ENCODE results near the gene FEV.

Gene FEV

GRCh38 chr2:218992196-218992595 is 7.2 kb upstream of the FEV start:
- DNase-seq = no peak

GRCh38 chr2:218991674-218992168 is 6.7 kb upstream of the FEV start:
- no peak for DNase-seq

- DNase-seq = no peak
These were observed 5.6 kb upstream of the FEV start for GRCh38 chr2:218990612-218991011.

GRCh38 chr2:218990052-218990451 is 5.1 kb upstream of the FEV start:
- no peak for DNase-seq

- no peak for DNase-seq
These were observed 3.7 kb upstream of the FEV start for GRCh38 chr2:218988650-218989049.

GRCh38 chr2:218988164-218988563 is 3.2 kb upstream of the FEV start:
- DNase-seq = no peak

GRCh38 chr2:218986148-218986761 is 1.3 kb upstream of the FEV start:
- no peak for DNase-seq

GRCh38 chr2:218985325-218986091 is 524 bp upstream of the FEV start:
- DNase-seq = no peak

GRCh38 chr2:218984239-218985020 is 554 bp downstream of the FEV start:
- DNase-seq = no peak

- no peak for DNase-seq
These were observed 1.1 kb downstream of the FEV start for GRCh38 chr2:218983934-218984238.

- no peak for DNase-seq
These were observed 1.6 kb downstream of the FEV start for GRCh38 chr2:218983263-218983933.

- DNase-seq = no peak
These were observed 2.3 kb downstream of the FEV start for GRCh38 chr2:218982586-218983262.

GRCh38 chr2:218981881-218982585 is 3.0 kb downstream of the FEV start:
- peak; percentile 58 for DNase-seq

- DNase-seq = no peak
These were observed 3.5 kb downstream of the FEV start for GRCh38 chr2:218981390-218981880.

GRCh38 chr2:218980735-218981389 is 4.1 kb downstream of the FEV start:
- DNase-seq = no peak

GRCh38 chr2:218979846-218980734 is 4.9 kb downstream of the FEV start:
- peak; percentile 92 for DNase-seq

GRCh38 chr2:218975060-218975777 is 9.8 kb downstream of the FEV start:
- DNase-seq = no peak

GRCh38 chr2:218970894-218971293 is 14.1 kb downstream of the FEV start:
- DNase-seq = no peak

- no peak for DNase-seq
These were observed 20.8 kb downstream of the FEV start for GRCh38 chr2:218964041-218964771.

Data from hematopoietic multipotent progenitor cell treated with erythropoietin and hydrocortisone succinate and interleukin-3 and kit ligand, for 4 days (in vitro differentiated cells).